GM12874 (cell line): ENCODE measurements around the gene ZNF423.
A peak's percentile ranks its signal among the peaks of the same experiment; 100 is the strongest.

Experiments used
- CTCF ChIP-seq: IDR thresholded peaks from 2 replicates; pipeline ENCODE4 v1.5.1; 2011; ENCODE audit warnings: low read depth, mild to moderate bottlenecking, control low read depth, low read length, moderate library complexity; ENCODE audit not compliant: insufficient read depth

Gene ZNF423

GRCh38 chr16:49876716-49877129 is 20.8 kb upstream of the ZNF423 start:
- peak; percentile 90 for TF ChIP-seq CTCF

GRCh38 chr16:49875806-49876715 is 20.1 kb upstream of the ZNF423 start:
- TF ChIP-seq CTCF, result no peak

GRCh38 chr16:49874613-49875237 is 18.8 kb upstream of the ZNF423 start:
- no peak for TF ChIP-seq CTCF

DNA sequence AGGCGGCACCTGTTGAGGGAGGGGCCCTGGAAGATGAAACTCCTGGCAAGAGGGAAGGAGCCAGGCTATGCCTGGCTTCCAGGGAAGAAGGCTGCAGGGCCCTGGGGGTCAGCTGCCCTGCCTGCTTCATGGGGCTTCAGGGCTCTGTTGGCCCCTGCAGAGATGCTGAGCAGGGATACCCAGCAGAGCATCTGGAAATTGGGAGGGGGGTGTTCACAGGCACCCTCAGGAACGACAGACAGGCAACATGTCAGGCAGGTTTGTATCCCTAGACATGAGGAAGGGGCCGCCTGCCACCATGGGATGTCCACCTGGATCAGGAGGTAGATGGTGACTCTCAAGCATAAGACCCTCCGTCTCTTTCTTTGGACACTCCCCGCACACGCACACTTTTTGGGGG is 13.8 kb upstream of the ZNF423 start:
- TF ChIP-seq CTCF, result no peak

DNA sequence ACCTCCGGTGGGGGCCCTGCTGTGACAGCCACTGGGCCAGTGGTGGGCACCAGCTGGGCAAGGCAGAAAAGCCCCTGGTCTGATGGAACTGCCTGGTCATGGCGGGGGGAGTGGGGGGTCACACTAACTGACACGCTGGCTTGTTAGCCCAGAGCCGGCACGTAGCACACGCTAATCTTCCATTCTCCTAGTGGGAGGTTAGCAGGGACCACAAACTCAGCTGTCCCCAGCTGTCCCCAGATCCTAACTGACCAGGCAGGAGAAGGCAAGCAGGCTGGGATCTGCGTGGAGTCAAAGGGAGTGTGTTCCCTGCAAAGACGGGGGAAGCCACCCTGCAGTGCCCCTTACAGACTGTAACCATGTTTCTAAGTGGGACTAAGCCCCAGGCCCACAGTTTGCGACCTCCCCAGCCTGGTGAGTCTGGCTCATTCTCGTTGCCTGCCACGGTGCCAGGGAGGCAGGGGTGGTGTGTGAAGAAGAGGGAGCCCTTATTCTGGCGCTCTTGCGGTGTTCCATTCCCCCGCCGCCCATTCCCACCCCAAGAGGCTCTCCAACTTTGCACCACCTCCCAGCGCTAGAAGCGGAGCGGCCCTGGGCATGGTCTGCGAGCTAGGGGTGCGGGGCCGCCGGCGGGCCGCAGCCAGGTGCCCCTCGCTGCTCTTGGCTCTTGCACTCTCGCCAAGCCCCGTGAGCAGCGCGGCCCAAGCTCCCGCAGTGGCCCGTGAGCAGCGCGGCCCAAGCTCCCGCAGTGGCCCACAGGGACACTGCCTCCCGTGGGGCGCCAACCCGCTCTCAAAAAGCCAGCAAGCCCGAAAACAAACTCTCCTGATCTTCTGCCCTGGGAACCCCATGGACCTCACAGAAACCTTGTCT is 12.1 kb upstream of the ZNF423 start:
- TF ChIP-seq CTCF, result no peak

GRCh38 chr16:49867234-49867633 is 11.3 kb upstream of the ZNF423 start:
- no peak for TF ChIP-seq CTCF

- TF ChIP-seq CTCF, result no peak
Observed at GRCh38 chr16:49866595-49867071, 10.7 kb upstream of the ZNF423 start.
